GM12878 (cell line): Measurements from ENCODE around the gene POU2F1. TPM values are rescaled to one million over a fixed set of nuclear protein-coding genes. Genes with fewer than 3 reads are reported as not detected.

Source experiments
- ATAC-seq: fragments of 200-7000 bp; cut with Tn5 transposase; 3 replicates; pipeline ENCODE4 v1.9.1; 2020; ENCODE audit warnings: mild to moderate bottlenecking, moderate library complexity
- BruUV-seq: library from RNA; stranded (reverse); fragments of 400-500 nt; replicated peaks from 2 replicates; lab custom pipeline; 2021; lab: Mats Ljungman, UMichigan
- CTCF ChIA-PET: fragments of 300-600 bp; sonication (Branson Sonifier 250); formaldehyde crosslinking; extraction: SDS; loops from one replicate; lab custom pipeline; 2021; ENCODE audit warnings: inconsistent platforms; lab: Yijun Ruan, JAX
- POLR2A ChIA-PET: fragments of 350-600 bp; formaldehyde crosslinking; extraction: SDS; loops from one replicate; lab custom pipeline; 2021; ENCODE audit warnings: inconsistent platforms; lab: Charles Lee
- RAD21 ChIA-PET: fragments of 300-600 bp; sonication (Branson Sonifier 250); formaldehyde crosslinking; loops from one replicate; lab custom pipeline; 2023; ENCODE audit warnings: antibody characterized with exemption; ENCODE audit not compliant: unreplicated experiment; lab: Charles Lee
- SMC1A ChIA-PET: fragments of 300-600 bp; sonication (Branson Sonifier 250); formaldehyde crosslinking; loops from one replicate; lab custom pipeline; 2023; ENCODE audit not compliant: unreplicated experiment, uncharacterized antibody; lab: Charles Lee
- DNase-seq: peaks from one replicate; pipeline ENCODE4 v3.0.0-alpha.2; 2011; ENCODE audit warnings: low read depth, low spot score
- FAIRE-seq: peaks from 3 replicates; lab custom pipeline; 2011; peaks lifted over from hg19 to GRCh38; lab: Jason Lieb, UNC
- H2AFZ ChIP-seq: 2 replicates; pipeline ENCODE4 v1.6.0; 2011; ENCODE audit warnings: low read depth, low read length, control low read depth; ENCODE audit not compliant: control insufficient read depth
- H3K27ac ChIP-seq: 2 replicates; pipeline ENCODE4 v1.5.1; 2011; ENCODE audit warnings: control low read depth; ENCODE audit not compliant: control insufficient read depth, insufficient read depth
- H3K27me3 ChIP-seq, 2 experiments: replicated peaks in 1 of 2; 2 replicates each; pipeline versions ENCODE4 v1.6.0 to v1.6.1; 2011; ENCODE audit warnings: low read length in 1 of 2; ENCODE audit not compliant: control insufficient read depth in 2 of 2, insufficient read depth in 2 of 2
- H3K36me3 ChIP-seq, 2 experiments: 2 replicates each; pipeline ENCODE4 v1.5.1; 2011; ENCODE audit warnings: low read length in 1 of 2; ENCODE audit not compliant: control insufficient read depth in 2 of 2, insufficient read depth in 2 of 2
- H3K4me1 ChIP-seq: 2 replicates; pipeline ENCODE4 v1.6.1; 2011; ENCODE audit warnings: mild to moderate bottlenecking, low read length, moderate library complexity, mixed read lengths; ENCODE audit not compliant: control insufficient read depth, insufficient read depth
- H3K4me2 ChIP-seq: 2 replicates; pipeline ENCODE4 v1.6.0; 2011; ENCODE audit warnings: control low read depth; ENCODE audit not compliant: control insufficient read depth, insufficient read depth
- H3K4me3 ChIP-seq: fragments of 200-600 bp; sonication (generic); 2 replicates; pipeline ENCODE4 v1.5.1; 2016
- H3K79me2 ChIP-seq: 2 replicates; pipeline ENCODE4 v1.6.0; 2011; ENCODE audit warnings: low read length; ENCODE audit not compliant: control insufficient read depth, insufficient read depth
- H3K9ac ChIP-seq: 2 replicates; pipeline ENCODE4 v1.8.0; 2011; ENCODE audit warnings: low read length, control low read depth, mixed read lengths; ENCODE audit not compliant: control insufficient read depth, insufficient read depth
- H3K9me3 ChIP-seq: replicated peaks from 3 replicates; pipeline ENCODE4 v1.5.1; 2011; ENCODE audit warnings: mild to moderate bottlenecking, low read length; ENCODE audit not compliant: control insufficient read depth, insufficient read depth
- H4K20me1 ChIP-seq: 2 replicates; pipeline ENCODE4 v1.6.0; 2011; ENCODE audit not compliant: control insufficient read depth, insufficient read depth
- CHD2 ChIP-seq: IDR thresholded peaks from 2 replicates; pipeline ENCODE4 v1.6.1; 2011; ENCODE audit warnings: low read depth, low read length, improper control_type of control experiment, borderline replicate concordance
- CUX1 ChIP-seq: IDR thresholded peaks from 2 replicates; pipeline ENCODE4 v1.6.1; 2012; ENCODE audit warnings: improper control_type of control experiment, low read depth, low read length; ENCODE audit not compliant: insufficient replicate concordance
- ETV6 ChIP-seq, 2 experiments: fragments of 450-650 bp in 1 of 2; IDR thresholded peaks in 1 of 2; conservative IDR thresholded peaks in 1 of 2; 2 replicates each; pipeline ENCODE4 v1.6.1; 2014; ENCODE audit warnings: antibody characterized with exemption in 1 of 2, borderline replicate concordance in 1 of 2, low read depth in 1 of 2, mild to moderate bottlenecking in 1 of 2, moderate library complexity in 1 of 2
- NBN ChIP-seq: fragments of 450-650 bp; IDR thresholded peaks from 2 replicates; pipeline ENCODE4 v1.6.1; 2016
- NFYB ChIP-seq: IDR thresholded peaks from 2 replicates; pipeline ENCODE4 v1.6.1; 2011; ENCODE audit warnings: low read depth, mild to moderate bottlenecking, low read length, improper control_type of control experiment, moderate library complexity; ENCODE audit not compliant: insufficient read depth
- RFX5 ChIP-seq: IDR thresholded peaks from 2 replicates; pipeline ENCODE4 v1.6.1; 2011; ENCODE audit warnings: low read depth, low read length, improper control_type of control experiment
- SUPT20H ChIP-seq: IDR thresholded peaks from 2 replicates; pipeline ENCODE4 v1.6.1; 2011; ENCODE audit warnings: low read depth, mild to moderate bottlenecking, low read length, moderate library complexity, borderline replicate concordance; ENCODE audit not compliant: control insufficient read depth
- SUZ12 ChIP-seq: fragments of 200-600 bp; sonication (generic); IDR thresholded peaks from one replicate; pipeline ENCODE4 v1.6.1; 2018; ENCODE audit warnings: antibody characterized with exemption, mild to moderate bottlenecking; ENCODE audit not compliant: unreplicated experiment
- TBL1XR1 ChIP-seq: IDR thresholded peaks from 2 replicates; pipeline ENCODE4 v1.6.1; 2012; ENCODE audit warnings: low read depth, low read length, improper control_type of control experiment
- ZBTB33 ChIP-seq: fragments of 450-650 bp; IDR thresholded peaks from 2 replicates; pipeline ENCODE4 v1.6.1; 2017; ENCODE audit warnings: mild to moderate bottlenecking
- in situ Hi-C: fragments of 300-500 bp; cut with MboI; formaldehyde crosslinking; loops from 9 replicates; pipeline ENCODE4 v1.14.3; 2018; ENCODE audit warnings: mixed read lengths
- intact Hi-C: fragments of 100-400 bp; cut with micrococcal nuclease; formaldehyde crosslinking; loops from one replicate; pipeline ENCODE4 v1.14.2; 2022; ENCODE audit not compliant: unreplicated experiment
- polyA plus RNA-seq, 11 experiments: library from polyadenylated mRNA; depleted of rRNA in 4 of 11; unstranded in 6 of 11; stranded (reverse) in 5 of 11; fragments of >200 nt; fragmentation: Nextera tagmentation in 4 of 11; fragmentation: Illumina TruSeq in 1 of 11; extraction: Ambion mirVana in 4 of 11; extraction: Trizol in 1 of 11; gene quantifications; 1 replicate in 1 of 11; 2 replicates in 10 of 11; pipeline versions ENCODE4 v1.2.1 to v1.2.3, GENCODE V29; 2011 to 2016; ENCODE audit warnings: inconsistent platforms in 2 of 11, missing spikeins in 2 of 11, low read depth in 1 of 11
- total RNA-seq, 4 experiments: library from RNA; depleted of rRNA in 3 of 4; stranded (reverse); fragments of >200 nt in 3 of 4; fragmentation: Illumina TruSeq in 1 of 4; extraction: Trizol in 1 of 4; gene quantifications; 2 replicates each; pipeline versions ENCODE4 v1.2.1 to v1.2.3, GENCODE V29; 2013 to 2021
- TF ChIP-seq, protein P1 (sequence below): fragments of 450-650 bp; formaldehyde crosslinking; IDR thresholded peaks from 2 replicates; pipeline ENCODE4 v1.4.0; 2020; ENCODE audit warnings: mild to moderate bottlenecking, moderate library complexity

The POU2F1 gene
- total and polyA plus RNA-seq, 10 of the 15 experiments (the other 5 are each of a cell fraction or from before 2014, with no cell fraction given) = 2.5 to 21.7 (median 12.5) TPM

DNA sequence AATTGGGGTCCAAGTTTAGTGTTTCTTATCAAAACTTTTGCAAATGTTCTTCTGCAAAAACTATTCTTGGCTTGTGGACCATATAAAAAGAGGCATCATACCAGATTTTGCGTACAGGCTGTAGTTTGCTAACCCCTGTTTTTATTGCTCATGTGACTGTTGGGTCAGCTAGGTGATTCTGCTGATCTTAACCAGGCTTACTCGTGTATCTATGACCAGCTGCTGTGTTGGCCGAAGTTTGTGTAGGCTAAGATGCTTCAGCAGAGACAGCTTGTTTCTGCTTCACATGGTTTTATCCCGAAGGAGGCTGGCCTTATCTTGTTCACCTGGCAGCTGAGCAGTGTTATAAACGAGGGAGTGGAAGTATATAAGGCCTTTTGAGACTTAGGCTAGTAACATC, 38.2 kb downstream of the POU2F1 start (continued):
- TF ChIP-seq, protein P1, sequence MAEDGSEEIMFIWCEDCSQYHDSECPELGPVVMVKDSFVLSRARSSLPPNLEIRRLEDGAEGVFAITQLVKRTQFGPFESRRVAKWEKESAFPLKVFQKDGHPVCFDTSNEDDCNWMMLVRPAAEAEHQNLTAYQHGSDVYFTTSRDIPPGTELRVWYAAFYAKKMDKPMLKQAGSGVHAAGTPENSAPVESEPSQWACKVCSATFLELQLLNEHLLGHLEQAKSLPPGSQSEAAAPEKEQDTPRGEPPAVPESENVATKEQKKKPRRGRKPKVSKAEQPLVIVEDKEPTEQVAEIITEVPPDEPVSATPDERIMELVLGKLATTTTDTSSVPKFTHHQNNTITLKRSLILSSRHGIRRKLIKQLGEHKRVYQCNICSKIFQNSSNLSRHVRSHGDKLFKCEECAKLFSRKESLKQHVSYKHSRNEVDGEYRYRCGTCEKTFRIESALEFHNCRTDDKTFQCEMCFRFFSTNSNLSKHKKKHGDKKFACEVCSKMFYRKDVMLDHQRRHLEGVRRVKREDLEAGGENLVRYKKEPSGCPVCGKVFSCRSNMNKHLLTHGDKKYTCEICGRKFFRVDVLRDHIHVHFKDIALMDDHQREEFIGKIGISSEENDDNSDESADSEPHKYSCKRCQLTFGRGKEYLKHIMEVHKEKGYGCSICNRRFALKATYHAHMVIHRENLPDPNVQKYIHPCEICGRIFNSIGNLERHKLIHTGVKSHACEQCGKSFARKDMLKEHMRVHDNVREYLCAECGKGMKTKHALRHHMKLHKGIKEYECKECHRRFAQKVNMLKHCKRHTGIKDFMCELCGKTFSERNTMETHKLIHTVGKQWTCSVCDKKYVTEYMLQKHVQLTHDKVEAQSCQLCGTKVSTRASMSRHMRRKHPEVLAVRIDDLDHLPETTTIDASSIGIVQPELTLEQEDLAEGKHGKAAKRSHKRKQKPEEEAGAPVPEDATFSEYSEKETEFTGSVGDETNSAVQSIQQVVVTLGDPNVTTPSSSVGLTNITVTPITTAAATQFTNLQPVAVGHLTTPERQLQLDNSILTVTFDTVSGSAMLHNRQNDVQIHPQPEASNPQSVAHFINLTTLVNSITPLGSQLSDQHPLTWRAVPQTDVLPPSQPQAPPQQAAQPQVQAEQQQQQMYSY (CRISPR knock-in tag) = no peak
- TF ChIP-seq TBL1XR1 = no peak
- no peak for TF ChIP-seq RFX5
- no peak for TF ChIP-seq ETV6 (conservative IDR thresholded peaks at IDR 0.05 in 1 of 2, IDR thresholded peaks at IDR 0.05 in 1 of 2; ENCODE audit: borderline replicate concordance in 1 of 2, low read depth in 1 of 2)
- no peak for TF ChIP-seq CHD2
- TF ChIP-seq NBN = no peak
- no peak for TF ChIP-seq SUPT20H

DNA sequence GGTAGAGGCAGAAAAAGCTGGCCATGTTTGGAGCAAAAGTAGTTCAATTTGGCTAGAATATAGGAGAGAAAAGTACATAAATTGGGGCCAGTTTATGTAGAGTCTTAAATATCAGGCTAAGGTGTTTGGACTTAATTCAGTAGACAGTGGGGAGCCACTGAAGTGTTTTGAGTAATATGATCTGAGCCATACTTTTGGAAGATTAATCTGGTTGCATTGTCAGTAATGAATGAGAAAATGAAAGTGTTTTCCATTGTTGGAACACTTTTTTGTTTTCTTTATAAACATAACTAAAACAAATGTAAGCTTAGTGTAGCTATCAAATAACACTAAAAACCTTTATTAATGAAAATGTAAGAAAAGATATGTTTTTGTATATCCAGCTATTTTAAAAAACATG, 42.1 kb downstream of the POU2F1 start:
- Histone ChIP-seq H3K4me2 (no peak overlapping the region), H3K9ac (no peak overlapping the region), H3K9me3 (no peaks in the 10 kb centered on the region), H3K27me3 (no peaks in the 10 kb centered on the region), H4K20me1 (no peaks in the 10 kb centered on the region), H3K79me2 (peaks cover 34% of the 10 kb centered on the region), H3K36me3 (no peaks in the 10 kb centered on the region), H3K27ac (no peak overlapping the region), H2AFZ (no peak overlapping the region), H3K4me3 (no peak overlapping the region), H3K4me1 (peaks cover 6% of the 10 kb centered on the region; the same call in 1 of the 2 replicates)
- ChIA-PET POLR2A (interaction anchor here (1.2 to 1.6 kb wide), 2 partner anchors 12 to 15 kb away, joined by 3 to 4 read pairs; no protein-coding TSS in a partner anchor), RAD21 (interaction anchor here (0.9 to 11.0 kb wide), 8 partner anchors 9 to 352 kb away, joined by 3 to 124 read pairs (median 5); partner anchors contain the start of gene POU2F1), CTCF (interaction anchor here (0.8 to 12.4 kb wide), 13 partner anchors 9 to 270 kb away, joined by 3 to 245 read pairs (median 5); partner anchors contain the start of gene POU2F1), SMC1A (interaction anchor here (0.9 to 9.8 kb wide), 8 partner anchors 9 to 271 kb away, joined by 3 to 73 read pairs (median 7); partner anchors contain the start of gene POU2F1)
- in situ Hi-C loops = loop anchor here (10.0 kb wide), 1 partner anchor 182 kb away; no protein-coding TSS in a partner anchor
- BruUV-seq = no TSS peak
- ATAC-seq = no peak
- FAIRE-seq = no peak
- intact Hi-C loops = loop anchor here (5.0 kb wide), 1 partner anchor 41 kb away; the partner anchor contains the start of gene POU2F1
- no peak for DNase-seq
- TF ChIP-seq ZBTB33 (no peak), CUX1 (no peak), NFYB (no peak), SUZ12 (no peak)
